HT-29 (cell line): ENCODE data around the gene SCG2. TPM values are rescaled to one million over a fixed set of nuclear protein-coding genes. Genes with fewer than 3 reads are reported as not detected.
A peak's percentile ranks its signal among the peaks of the same experiment; 100 is the strongest.
"Not testable (repeated sequence)": the region's sequence is repeated elsewhere in the genome, so short reads cannot be mapped to it uniquely, and the experiment has no call there.

Experiments
- DNase-seq: peaks from one replicate; pipeline ENCODE4 v3.0.0-alpha.2; 2015; ENCODE audit warnings: low spot score
- total RNA-seq: library from RNA; depleted of rRNA; stranded (reverse); fragments of >200 nt; shearing (Covaris generic); gene quantifications from 2 replicates; pipeline ENCODE4 v1.2.3, GENCODE V29; 2014

The SCG2 gene
- total RNA-seq, 1 experiment from 2014 or later: not detected

- DNase-seq: peak; percentile 70
These were observed 11.1 kb upstream of the SCG2 start for GRCh38 chr2:223613017-223613950.

- no peak for DNase-seq
These were observed 10.3 kb upstream of the SCG2 start for GRCh38 chr2:223612501-223612900.

- DNase-seq: no peak
These were observed 8.9 kb upstream of the SCG2 start for GRCh38 chr2:223611061-223611460.

- no peak for DNase-seq
These were observed 5.3 kb upstream of the SCG2 start for GRCh38 chr2:223607476-223607875.

GRCh38 chr2:223606946-223607345 lies 4.8 kb upstream of the SCG2 start:
- DNase-seq: no peak

- no peak for DNase-seq
These were observed 2.1 kb upstream of the SCG2 start for GRCh38 chr2:223604231-223604630.

GRCh38 chr2:223602972-223603371 lies 811 bp upstream of the SCG2 start:
- DNase-seq: no peak

- DNase-seq: no peak
These were observed 1.1 kb downstream of the SCG2 start for GRCh38 chr2:223601018-223601417.

- no peak for DNase-seq
These were observed 2.4 kb downstream of the SCG2 start for GRCh38 chr2:223599640-223600380.

GRCh38 chr2:223598994-223599639 lies 3.0 kb downstream of the SCG2 start:
- no peak for DNase-seq

GRCh38 chr2:223597076-223597475 lies 5.1 kb downstream of the SCG2 start:
- DNase-seq: no peak

GRCh38 chr2:223596208-223596607 lies 6.0 kb downstream of the SCG2 start:
- DNase-seq: no peak

GRCh38 chr2:223594831-223595230 lies 7.3 kb downstream of the SCG2 start:
- no peak for DNase-seq

- no peak for DNase-seq
These were observed 7.9 kb downstream of the SCG2 start for GRCh38 chr2:223594259-223594658.

- DNase-seq: not testable (repeated sequence)
These were observed 9.5 kb downstream of the SCG2 start for GRCh38 chr2:223592689-223593088.

- no peak for DNase-seq
These were observed 10.6 kb downstream of the SCG2 start for GRCh38 chr2:223591596-223591995.

- DNase-seq: no peak
These were observed 11.2 kb downstream of the SCG2 start for GRCh38 chr2:223590964-223591363.

- DNase-seq: no peak
These were observed 12.3 kb downstream of the SCG2 start for GRCh38 chr2:223589901-223590300.

- DNase-seq: no peak
These were observed 13.9 kb downstream of the SCG2 start for GRCh38 chr2:223588251-223588650.

- DNase-seq: no peak
These were observed 14.9 kb downstream of the SCG2 start for GRCh38 chr2:223587301-223587700.

GRCh38 chr2:223586261-223586660 lies 15.9 kb downstream of the SCG2 start:
- DNase-seq: no peak

- DNase-seq: no peak
These were observed 16.5 kb downstream of the SCG2 start for GRCh38 chr2:223585666-223586065.
